ENCODE data around the gene SIVA1.

SIVA1 gene

GRCh38 chr14:104752735-104753527, at the start of gene SIVA1:
SIVA1 (plus strand) TSS chr14:104753147; CDS start chr14:104753202, 55 bp downstream.
- H3K4me3 Mint-ChIP-seq, result peak within 1 kb of the TSS; percentile 90 to 95
- H3K27ac Mint-ChIP-seq, result peak within 1 kb of the TSS; percentile 99
- peaks cover 28 to 53% of the 10 kb centered on the region in 2 donors for H3K4me1 Mint-ChIP-seq
- no peaks in the 10 kb centered on the region for H3K9me3 Mint-ChIP-seq
- no peaks in the 10 kb centered on the region for H3K27me3 Mint-ChIP-seq
- peak; percentile 92 to 93 for ATAC-seq (replicated peaks)
- peak; percentile 99 for DNase-seq
- H3K36me3 Mint-ChIP-seq, result peaks cover 14 to 25% of the 10 kb centered on the region in 2 donors

GRCh38 chr14:104703269-104703668, 49.7 kb upstream of the SIVA1 start:
- no peak for DNase-seq
- Mint-ChIP-seq H3K27ac (no peak overlapping the region), H3K36me3 (peaks cover 18 to 20% of the 10 kb centered on the region in 2 donors), H3K4me3 (no peak overlapping the region), H3K27me3 (no peaks in the 10 kb centered on the region), H3K4me1 (peaks cover 7 to 11% of the 10 kb centered on the region in 2 donors), H3K9me3 (no peaks in the 10 kb centered on the region)
- no peak for ATAC-seq (replicated peaks)

GRCh38 chr14:104704252-104704651, 48.7 kb upstream of the SIVA1 start:
- Mint-ChIP-seq H3K4me3 (no peak overlapping the region), H3K27ac (no peak overlapping the region), H3K27me3 (no peaks in the 10 kb centered on the region), H3K36me3 (peaks cover 18 to 21% of the 10 kb centered on the region in 2 donors), H3K9me3 (no peaks in the 10 kb centered on the region), H3K4me1 (peaks cover 7 to 8% of the 10 kb centered on the region in 2 donors)
- DNase-seq (no peak), ATAC-seq (replicated peaks) (no peak)

DNA sequence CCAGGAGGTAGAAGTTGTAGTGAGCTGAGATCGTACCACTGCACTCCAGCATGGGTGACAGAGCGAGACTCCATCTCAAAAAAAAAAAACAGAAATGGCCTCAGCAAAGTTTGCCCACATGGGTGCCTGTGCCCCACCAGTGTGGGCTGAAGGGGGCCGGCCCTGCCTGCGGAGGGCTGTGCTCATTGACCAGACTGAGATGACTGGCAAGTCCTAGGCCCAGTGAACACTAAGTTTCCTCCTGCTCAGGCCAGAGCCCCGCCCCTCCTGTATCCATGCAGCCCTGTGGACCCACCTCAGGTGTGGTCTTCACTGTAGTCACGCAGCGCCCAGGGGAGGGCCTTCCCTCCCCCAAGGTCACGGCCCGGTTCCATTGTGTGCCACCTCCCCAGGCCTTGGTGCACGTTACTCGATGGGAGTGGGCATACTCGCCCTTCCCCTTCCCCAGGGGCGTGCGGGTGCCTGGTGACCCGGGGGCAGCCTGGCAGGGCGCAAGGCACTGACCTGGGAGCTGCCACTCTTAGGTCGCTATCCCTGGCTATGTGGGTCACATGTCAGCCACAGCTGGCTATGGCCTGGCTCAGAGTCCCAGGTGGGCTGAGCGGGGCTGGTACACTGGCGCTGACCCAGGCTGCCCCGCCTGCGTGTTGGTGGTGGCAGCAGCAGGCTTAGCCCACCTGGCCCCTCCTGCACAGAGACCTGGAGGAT, 47.5 kb upstream of the SIVA1 start:
- H3K36me3 Mint-ChIP-seq, result peaks cover 20 to 25% of the 10 kb centered on the region in 2 donors
- H3K4me3 Mint-ChIP-seq, result no peak overlapping the region
- H3K4me1 Mint-ChIP-seq, result peaks cover 7% of the 10 kb centered on the region in 2 donors
- H3K27me3 Mint-ChIP-seq, result no peaks in the 10 kb centered on the region
- DNase-seq (no peak), ATAC-seq (replicated peaks) (peak; percentile 28 to 41)
- H3K27ac Mint-ChIP-seq, result no peak overlapping the region
- H3K9me3 Mint-ChIP-seq, result no peaks in the 10 kb centered on the region

GRCh38 chr14:104706733-104707607, 46.0 kb upstream of the SIVA1 start:
- DNase-seq (no peak), ATAC-seq (replicated peaks) (no peak)
- H3K27ac Mint-ChIP-seq, result no peak overlapping the region
- peaks cover 20 to 25% of the 10 kb centered on the region in 2 donors for H3K36me3 Mint-ChIP-seq
- H3K4me1 Mint-ChIP-seq, result peaks cover 7% of the 10 kb centered on the region in 2 donors
- no peaks in the 10 kb centered on the region for H3K9me3 Mint-ChIP-seq
- H3K27me3 Mint-ChIP-seq, result no peaks in the 10 kb centered on the region
- no peak overlapping the region for H3K4me3 Mint-ChIP-seq

- no peak overlapping the region for H3K27ac Mint-ChIP-seq
- no peaks in the 10 kb centered on the region for H3K9me3 Mint-ChIP-seq
- DNase-seq (no peak), ATAC-seq (replicated peaks) (peak in 1 of 2 donors; percentile 3)
- peaks cover 7% of the 10 kb centered on the region in 2 donors for H3K4me1 Mint-ChIP-seq
- H3K4me3 Mint-ChIP-seq, result no peak overlapping the region
- H3K27me3 Mint-ChIP-seq, result no peaks in the 10 kb centered on the region
- peaks cover 21 to 26% of the 10 kb centered on the region in 2 donors for H3K36me3 Mint-ChIP-seq
Observed at GRCh38 chr14:104707608-104708595, 45.0 kb upstream of the SIVA1 start.

DNA sequence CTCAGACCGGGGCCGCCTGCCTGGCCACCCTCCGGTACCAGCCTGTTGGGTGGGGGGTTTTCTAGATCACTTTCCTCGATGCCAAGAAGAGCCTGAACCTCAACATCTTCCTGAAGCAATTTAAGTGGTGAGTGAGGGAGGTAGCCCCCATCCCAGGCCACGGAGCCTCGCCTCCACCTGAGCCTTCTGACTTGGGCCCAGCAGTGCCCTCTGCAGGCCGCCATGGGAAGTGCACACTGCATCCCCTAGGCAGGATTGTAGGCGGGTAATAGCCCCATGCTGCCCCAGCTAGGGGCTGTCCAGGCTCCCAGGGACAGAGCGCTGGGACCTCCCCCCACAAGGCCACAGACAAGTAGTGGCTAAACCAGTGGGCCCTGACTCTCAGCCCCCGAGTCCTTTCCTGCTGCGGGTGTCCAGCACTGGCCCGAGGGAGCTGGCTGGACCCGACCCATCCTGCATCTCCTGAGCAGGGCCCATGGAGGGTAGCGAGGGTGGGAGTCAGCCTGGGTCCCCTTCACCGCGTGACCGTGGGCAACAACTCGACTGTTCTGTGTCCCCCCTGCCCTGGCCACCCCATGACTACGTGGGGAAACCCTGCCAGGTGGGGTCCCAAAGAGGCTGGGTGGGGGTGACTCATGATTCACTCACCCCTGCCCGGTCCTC, 44.2 kb upstream of the SIVA1 start:
- peak; percentile 58 for DNase-seq
- ATAC-seq (replicated peaks), result peak; percentile 85 to 87
- peaks cover 7% of the 10 kb centered on the region in 2 donors for H3K4me1 Mint-ChIP-seq
- no peaks in the 10 kb centered on the region for H3K9me3 Mint-ChIP-seq
- no peak overlapping the region for H3K4me3 Mint-ChIP-seq
- no peaks in the 10 kb centered on the region for H3K27me3 Mint-ChIP-seq
- H3K27ac Mint-ChIP-seq, result peak overlapping the region; percentile 75
- peaks cover 18 to 31% of the 10 kb centered on the region in 2 donors for H3K36me3 Mint-ChIP-seq

DNA sequence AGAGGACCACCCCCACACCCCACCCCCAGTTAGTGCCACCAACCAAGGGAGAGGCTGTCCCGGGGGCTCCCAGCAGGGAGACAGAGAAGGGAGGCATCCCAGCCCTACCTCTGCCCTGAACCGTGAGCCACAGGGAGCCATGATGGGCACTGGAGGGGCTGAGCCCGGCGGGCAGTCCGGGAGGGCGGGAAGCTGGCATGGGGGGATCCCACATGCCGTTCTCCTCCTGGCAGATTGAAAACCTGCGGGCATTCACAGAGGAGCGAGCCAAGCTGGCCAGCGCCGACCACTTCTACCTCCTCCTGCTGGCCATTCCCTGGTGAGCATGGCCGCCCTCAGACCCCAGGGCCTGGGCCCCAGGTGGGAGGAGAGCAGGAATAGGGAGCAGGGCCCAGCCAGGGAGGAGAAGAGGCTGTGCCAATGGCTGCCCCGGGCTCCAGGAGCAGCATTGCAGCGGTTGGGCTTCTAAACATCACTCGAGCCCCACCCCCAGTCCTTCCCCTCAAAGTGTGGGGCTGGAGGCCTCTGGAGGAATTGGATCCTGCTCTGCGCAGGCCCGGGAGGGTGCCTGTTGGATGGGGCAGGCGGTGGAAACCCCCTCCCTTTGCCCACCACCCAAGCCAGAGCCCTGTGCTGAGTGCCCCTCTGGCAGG, 43.4 kb upstream of the SIVA1 start:
- no peak for ATAC-seq (replicated peaks)
- no peak overlapping the region for H3K4me3 Mint-ChIP-seq
- DNase-seq, result no peak
- H3K27me3 Mint-ChIP-seq, result no peaks in the 10 kb centered on the region
- peaks cover 7% of the 10 kb centered on the region in 2 donors for H3K4me1 Mint-ChIP-seq
- no peak overlapping the region for H3K27ac Mint-ChIP-seq
- peaks cover 14 to 32% of the 10 kb centered on the region in 2 donors for H3K36me3 Mint-ChIP-seq
- H3K9me3 Mint-ChIP-seq, result no peaks in the 10 kb centered on the region

DNA sequence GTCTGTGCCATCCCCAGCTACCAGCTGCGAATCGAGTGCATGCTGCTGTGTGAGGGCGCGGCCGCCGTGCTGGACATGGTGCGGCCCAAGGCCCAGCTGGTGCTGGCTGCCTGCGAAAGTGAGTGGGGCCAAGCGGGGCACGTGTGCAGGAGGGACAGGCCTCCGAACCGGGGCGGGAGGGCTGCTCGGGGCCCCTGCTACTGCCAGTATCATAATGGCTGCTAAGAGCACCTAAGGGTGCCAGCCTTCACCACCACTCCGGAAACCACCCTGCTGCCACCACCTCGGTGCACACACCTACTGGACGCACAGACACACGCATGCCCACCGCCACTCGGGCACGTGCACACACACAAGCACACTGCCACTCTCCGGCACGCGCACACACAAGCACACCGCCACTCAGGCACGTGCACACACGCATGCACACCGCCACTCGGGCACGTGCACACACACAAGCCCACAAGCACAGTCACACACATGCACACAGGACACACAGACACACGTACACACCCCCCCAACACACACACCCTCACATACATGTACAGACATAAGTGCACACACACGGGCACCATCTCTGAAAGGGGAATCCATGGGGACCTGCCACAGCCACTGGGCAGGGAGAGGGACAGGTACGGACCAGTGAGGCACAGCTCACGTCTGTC, 42.7 kb upstream of the SIVA1 start:
- Mint-ChIP-seq H3K4me3 (peak overlapping the region in 1 of 2 donors; percentile 23), H3K36me3 (peaks cover 14 to 32% of the 10 kb centered on the region in 2 donors), H3K9me3 (no peaks in the 10 kb centered on the region), H3K27me3 (no peaks in the 10 kb centered on the region), H3K27ac (no peak overlapping the region), H3K4me1 (peaks cover 7% of the 10 kb centered on the region in 2 donors)
- ATAC-seq (replicated peaks) (no peak), DNase-seq (no peak)

DNA sequence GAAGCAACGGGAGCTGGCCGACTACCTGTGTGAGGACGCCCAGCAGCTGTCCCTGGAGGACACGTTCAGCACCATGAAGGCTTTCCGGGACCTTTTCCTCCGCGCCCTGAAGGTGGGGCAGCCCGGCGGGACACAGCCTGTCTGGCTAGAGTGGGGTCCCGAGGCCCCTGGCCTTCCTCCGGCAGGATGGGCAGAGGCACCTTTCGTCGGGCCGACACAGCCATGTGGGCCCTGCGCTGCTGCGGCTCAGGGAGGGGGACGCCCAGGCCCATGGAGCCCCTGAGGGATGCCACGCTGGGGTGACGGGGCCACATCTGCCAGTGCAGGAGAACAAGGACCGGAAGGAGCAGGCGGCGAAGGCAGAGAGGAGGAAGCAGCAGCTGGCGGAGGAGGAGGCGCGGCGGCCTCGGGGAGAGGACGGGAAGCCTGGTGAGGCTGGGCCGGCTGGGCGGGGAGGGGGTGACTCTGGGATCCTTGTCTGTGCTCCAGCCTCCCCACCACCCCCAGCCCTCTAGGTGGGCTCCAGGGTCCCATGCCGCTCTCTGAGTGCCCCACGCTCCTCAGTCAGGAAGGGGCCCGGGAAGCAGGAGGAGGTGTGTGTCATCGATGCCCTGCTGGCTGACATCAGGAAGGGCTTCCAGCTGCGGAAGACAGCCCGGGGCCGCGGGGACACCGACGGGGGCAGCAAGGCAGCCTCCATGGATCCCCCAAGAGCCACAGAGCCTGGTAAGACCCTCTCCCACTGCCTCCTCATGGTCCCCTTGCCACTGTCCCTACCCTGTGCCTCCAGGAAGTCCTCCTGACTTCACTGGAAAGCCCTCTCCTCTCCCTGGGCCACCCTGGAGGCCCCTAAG, 39.8 kb upstream of the SIVA1 start:
- Mint-ChIP-seq H3K27ac (no peak overlapping the region), H3K36me3 (peaks cover 14 to 37% of the 10 kb centered on the region in 2 donors), H3K9me3 (no peaks in the 10 kb centered on the region), H3K4me1 (peaks cover 5 to 11% of the 10 kb centered on the region in 2 donors), H3K4me3 (peak overlapping the region in 1 of 2 donors; percentile 19), H3K27me3 (no peaks in the 10 kb centered on the region)
- ATAC-seq (replicated peaks) (no peak), DNase-seq (no peak)

- H3K27ac Mint-ChIP-seq, result no peak overlapping the region
- H3K9me3 Mint-ChIP-seq, result no peaks in the 10 kb centered on the region
- H3K4me1 Mint-ChIP-seq, result peaks cover 3 to 5% of the 10 kb centered on the region in 2 donors
- DNase-seq, result no peak
- no peaks in the 10 kb centered on the region for H3K27me3 Mint-ChIP-seq
- no peak overlapping the region for H3K4me3 Mint-ChIP-seq
- ATAC-seq (replicated peaks), result no peak
- H3K36me3 Mint-ChIP-seq, result peaks cover 14 to 34% of the 10 kb centered on the region in 2 donors
Observed at GRCh38 chr14:104714066-104714465, 38.9 kb upstream of the SIVA1 start.

Data from stimulated activated naive B cell treated with anti-CD40 and anti-IgM and Interleukin-4, amounts not matched to agents 10 μg/mL and 1 μg/mL and 100 μg/mL, for 72 hours (primary cell).